HG03060 (cell line): ENCODE measurements around the gene NAV1.
"Not testable (repeated sequence)": the region's sequence is repeated elsewhere in the genome, so short reads cannot be mapped to it uniquely, and the experiment has no call there.

Experiments
- ATAC-seq: cut with Tn5 transposase; IDR thresholded peaks from one replicate; pipeline ENCODE4 v1.9.1; 2021; ENCODE audit warnings: low read depth, moderate number of reproducible peaks; ENCODE audit not compliant: unreplicated experiment

The NAV1 gene

GRCh38 chr1:201542309-201543035 lies 3.5 kb downstream of the NAV1 start:
- ATAC-seq = no peak

DNA sequence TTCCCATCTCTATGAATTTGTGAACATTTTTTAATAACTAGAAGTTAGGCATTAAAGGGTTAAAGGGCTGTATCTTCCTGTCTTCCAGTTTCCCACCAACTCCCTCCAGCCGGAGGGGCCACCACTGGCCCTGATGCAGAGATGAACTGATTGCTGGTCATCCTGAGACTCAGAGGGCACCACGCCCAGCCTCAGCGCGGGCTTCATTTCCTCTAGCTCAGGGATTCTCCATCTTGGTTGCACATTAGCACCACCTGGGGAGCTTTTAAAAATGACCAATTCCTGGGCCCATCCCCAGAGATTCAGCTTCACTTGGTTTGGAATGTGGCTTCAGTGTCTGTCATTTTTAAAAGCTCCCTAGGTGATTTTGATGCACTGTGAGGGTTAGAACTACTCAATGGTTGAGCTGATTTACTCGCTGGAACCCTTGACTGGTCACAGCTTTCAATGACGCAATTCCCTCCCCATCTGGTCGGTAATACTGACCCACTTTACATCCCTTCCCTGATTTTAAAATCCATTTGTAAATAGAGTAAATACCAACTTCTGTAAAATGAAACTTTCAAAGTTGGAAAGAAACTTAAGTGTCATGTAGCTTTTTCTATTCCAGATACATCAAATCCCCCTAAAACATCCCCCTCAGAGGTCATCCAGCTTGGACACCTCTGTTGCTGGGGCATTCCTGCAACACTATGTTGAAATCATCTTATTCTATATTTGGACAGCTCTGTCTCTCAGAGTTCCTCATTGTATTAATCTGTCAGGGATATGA lies 5.1 kb downstream of the NAV1 start:
- ATAC-seq = no peak

GRCh38 chr1:201544710-201545109 lies 5.8 kb downstream of the NAV1 start:
- ATAC-seq = no peak

DNA sequence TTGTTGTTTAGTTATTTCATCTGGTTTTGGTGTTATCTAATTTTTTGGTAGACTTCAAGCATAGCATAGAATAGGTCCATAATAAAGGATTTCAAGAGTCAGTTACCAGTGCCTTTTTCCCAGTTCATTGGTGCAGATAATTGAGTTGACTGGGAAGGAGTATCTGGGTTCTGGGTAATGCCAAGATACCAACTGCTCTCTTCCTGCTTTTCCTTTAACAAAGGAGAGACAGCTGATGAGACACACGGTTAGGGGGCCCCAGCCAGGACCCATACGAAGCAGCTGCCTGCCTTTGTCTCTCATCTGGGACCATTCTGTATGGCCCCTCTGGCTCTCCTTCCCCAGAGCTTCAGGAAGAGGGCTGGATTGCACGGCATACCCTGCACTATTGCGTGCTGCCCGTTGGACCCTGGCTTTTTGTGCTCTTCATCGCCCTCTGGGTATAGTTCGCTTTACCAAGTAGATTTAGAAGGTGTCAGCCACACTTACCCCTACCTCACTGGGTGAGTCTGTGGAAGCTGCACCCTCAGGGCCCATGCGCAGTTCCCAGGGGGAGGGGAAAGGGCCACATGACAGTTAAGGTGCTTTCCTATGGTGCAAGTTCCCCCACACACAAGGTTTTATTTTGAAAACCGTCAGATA lies 7.0 kb downstream of the NAV1 start:
- ATAC-seq = no peak

- ATAC-seq = not testable (repeated sequence)
Observed at GRCh38 chr1:201549522-201549921, 10.6 kb downstream of the NAV1 start.

- ATAC-seq = no peak
Observed at GRCh38 chr1:201551096-201551495, 12.2 kb downstream of the NAV1 start.

DNA sequence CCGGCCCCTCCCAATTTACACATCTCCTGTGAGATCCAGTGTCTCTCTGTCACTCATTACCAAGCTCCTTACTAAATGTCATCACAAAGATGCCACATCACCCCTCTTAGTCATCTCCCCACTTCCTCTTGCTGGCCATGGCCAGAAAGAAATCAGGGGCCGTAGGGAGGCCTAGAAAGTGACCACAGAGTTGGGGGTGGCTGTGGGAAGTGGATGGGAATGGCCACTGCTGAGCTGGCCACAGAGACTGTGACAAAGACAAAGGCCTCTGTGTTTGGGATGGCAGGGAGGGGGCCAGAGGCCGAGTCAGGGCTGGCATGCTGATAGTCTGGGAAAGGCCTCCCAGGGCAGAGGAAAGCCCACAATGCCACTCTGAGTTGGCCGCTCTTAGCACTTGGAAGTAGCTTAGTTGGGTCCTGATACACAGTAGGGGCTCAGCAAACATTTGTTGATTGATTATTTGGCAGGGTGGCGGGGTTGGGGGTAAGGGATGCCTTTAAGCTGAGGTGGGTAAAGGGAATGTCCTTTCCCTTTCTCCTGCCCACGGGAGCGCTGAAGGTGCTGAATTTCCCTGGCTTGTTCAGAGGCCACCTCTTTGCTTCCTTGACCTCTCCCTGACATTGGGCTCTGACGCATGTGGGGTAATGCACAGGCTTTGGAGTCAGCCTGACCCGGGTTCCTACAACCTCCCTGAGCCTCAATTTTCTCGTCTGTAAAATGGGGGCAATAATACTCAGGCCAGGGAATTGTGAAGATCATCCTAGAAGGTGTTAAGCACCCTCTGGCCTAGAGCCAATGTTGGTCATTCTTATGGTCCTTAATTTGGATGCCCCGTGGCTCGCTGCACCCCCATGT lies 13.2 kb downstream of the NAV1 start:
- ATAC-seq = no peak

DNA sequence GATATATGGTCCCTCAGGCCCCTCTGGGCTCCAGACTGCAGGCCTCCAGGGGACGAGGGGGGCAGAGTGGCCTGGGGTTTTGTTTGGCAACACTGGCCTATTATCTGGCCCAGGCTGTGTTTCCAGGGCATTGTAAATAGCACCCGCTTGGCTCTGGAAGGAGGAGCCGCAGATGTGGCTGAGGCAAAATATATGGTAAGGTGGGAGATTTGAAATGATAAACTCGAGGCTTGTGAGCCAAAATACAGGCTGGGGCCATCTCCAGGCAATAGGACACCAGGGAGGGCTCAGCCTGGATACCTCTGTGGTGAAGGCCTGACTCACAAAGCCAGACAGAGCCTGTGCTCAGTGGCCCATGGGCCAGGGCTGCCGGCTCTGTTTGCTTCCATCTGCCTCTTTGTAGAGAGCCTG lies 14.0 kb downstream of the NAV1 start:
- ATAC-seq = no peak

DNA sequence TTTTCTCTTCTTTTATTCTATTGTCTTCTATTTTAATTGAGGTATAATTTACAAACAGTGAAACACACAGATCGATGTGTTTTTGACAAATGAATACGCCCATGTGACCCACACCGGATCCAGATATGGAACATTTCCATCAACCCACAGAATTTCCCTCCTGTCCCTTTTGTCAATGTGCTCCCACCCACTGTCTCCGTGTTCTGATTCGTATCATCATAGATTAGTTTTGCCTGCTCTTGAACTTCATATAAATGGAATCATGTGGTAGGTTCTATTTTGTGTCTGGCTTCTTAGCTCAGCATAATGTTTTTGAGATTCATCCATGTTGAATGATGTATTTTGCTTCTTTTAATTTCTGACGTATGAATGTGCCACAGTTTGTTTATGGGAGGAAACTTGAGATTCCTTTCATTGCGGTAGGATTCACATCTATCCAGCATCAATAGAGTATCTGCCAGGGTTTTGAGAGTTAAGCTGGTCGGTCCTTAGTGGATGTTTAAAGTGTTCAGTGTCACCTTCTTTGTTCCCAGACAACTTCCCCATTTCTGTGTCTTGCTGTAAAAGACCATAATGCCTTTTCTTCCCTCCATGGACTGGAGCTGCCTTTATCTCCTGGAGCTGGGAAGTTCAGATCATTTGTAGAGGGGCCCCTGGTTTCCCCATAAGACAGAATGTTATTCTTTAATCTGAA lies 14.7 kb downstream of the NAV1 start:
- no peak for ATAC-seq

- ATAC-seq = no peak
Observed at GRCh38 chr1:201554190-201554600, 15.3 kb downstream of the NAV1 start.

- ATAC-seq = no peak
Observed at GRCh38 chr1:201554789-201555592, 16.1 kb downstream of the NAV1 start.

GRCh38 chr1:201555593-201555945 lies 16.6 kb downstream of the NAV1 start:
- ATAC-seq = no peak

GRCh38 chr1:201556841-201557571 lies 18.1 kb downstream of the NAV1 start:
- no peak for ATAC-seq

GRCh38 chr1:201557572-201557958 lies 18.6 kb downstream of the NAV1 start:
- ATAC-seq = no peak

DNA sequence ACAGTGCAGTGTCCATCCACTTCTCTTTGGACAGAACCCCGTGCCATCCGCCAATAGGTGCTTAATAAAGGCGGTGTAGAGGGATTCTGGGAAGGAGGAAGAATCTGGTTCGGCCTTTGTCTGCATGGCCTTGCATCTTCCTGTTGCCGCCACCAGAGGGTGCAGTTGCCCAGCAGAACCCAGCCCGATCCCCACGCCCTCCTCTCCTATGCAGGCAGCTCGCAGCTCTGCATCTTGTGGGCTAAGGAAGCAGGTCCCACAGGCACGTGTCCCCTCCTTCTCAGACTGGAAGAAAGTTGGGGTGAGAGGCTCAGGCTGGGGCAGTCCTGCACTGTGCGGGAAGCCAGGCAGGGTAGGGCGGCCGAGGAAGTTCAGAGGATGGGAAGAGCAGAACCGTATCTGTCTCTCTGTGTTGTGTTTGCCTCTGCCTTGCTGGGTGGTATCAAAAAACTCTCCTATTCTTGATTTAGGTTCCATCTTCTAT lies 20.8 kb downstream of the NAV1 start:
- no peak for ATAC-seq

- no peak for ATAC-seq
Observed at GRCh38 chr1:201560328-201561194, 21.6 kb downstream of the NAV1 start.

DNA sequence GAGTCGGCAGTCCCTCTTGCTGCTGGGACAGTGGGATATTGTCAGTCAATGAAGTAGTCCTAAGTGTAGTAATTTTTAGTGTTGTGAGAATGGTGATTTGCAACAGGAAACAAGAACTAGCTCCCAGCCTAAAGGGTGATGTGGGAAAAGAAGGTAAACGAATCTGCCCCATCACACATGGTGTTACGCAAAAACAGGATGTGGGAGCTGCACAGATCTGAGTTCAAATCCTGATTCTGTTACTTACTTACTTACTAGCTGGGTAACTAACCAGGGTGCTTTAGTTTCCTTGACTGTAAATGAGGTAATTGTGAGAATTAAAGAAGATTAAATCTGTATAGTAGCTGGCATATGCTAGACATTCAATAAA lies 22.3 kb downstream of the NAV1 start:
- no peak for ATAC-seq

GRCh38 chr1:201561601-201562000 lies 22.7 kb downstream of the NAV1 start:
- ATAC-seq = no peak
